NT2/D1 (cell line): ENCODE measurements around the gene PATJ.

Experiments used
- SUZ12 ChIP-seq: IDR thresholded peaks from 2 replicates; pipeline ENCODE4 v1.6.1; 2011; ENCODE audit not compliant: insufficient read length, insufficient read depth; ENCODE audit errors: extremely low read depth
- YY1 ChIP-seq: IDR thresholded peaks from 2 replicates; pipeline ENCODE4 v1.6.1; 2011; ENCODE audit not compliant: insufficient read length, insufficient read depth
- ZNF274 ChIP-seq: IDR thresholded peaks from 2 replicates; pipeline ENCODE4 v1.6.1; 2011; ENCODE audit warnings: mild to moderate bottlenecking, low read depth, low read length

DNA sequence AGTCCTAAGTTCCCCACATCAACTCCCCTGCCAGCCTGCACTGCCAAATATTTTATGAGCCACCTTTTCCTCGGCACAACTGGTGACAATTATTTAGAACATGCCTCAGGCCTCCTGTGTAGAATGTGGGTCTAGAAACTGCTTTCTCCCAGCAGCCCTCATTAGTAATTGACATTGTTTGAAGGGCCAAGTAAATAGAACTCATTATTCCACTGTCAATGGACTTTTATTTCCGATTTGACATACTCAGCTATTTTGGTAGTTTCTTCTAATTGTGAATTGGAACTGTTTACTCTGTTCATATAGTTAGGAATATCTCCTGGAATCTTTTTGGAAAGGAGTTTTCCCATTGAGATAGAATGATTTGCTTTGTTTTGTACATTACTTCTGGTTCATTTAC lies 283.6 kb downstream of the PATJ start:
- TF ChIP-seq YY1 (no peak), ZNF274 (no peak), SUZ12 (no peak)
